Urinary bladder (tissue), 4 donors: ENCODE data around the gene CYP51A1. TPM values are rescaled to one million over a fixed set of nuclear protein-coding genes. Genes with fewer than 3 reads are reported as not detected.
"Not testable (repeated sequence)": the region's sequence is repeated elsewhere in the genome, so short reads cannot be mapped to it uniquely, and the experiment has no call there.

Source experiments
- DNase-seq: peaks from one replicate; pipeline ENCODE4 v3.0.0-alpha.2; 2015; ENCODE audit errors: extremely low spot score
- H3K27ac ChIP-seq: one replicate; pipeline ENCODE4 v1.5.1; 2013; ENCODE audit warnings: low read depth, mild to moderate bottlenecking, moderate library complexity
- H3K36me3 ChIP-seq: one replicate; pipeline ENCODE4 v1.6.1; 2013; ENCODE audit warnings: mild to moderate bottlenecking, moderate library complexity; ENCODE audit not compliant: insufficient read depth
- H3K4me1 ChIP-seq: one replicate; pipeline ENCODE4 v1.6.1; 2013; ENCODE audit warnings: mild to moderate bottlenecking, moderate library complexity; ENCODE audit not compliant: insufficient read depth
- H3K4me3 ChIP-seq: one replicate; pipeline ENCODE4 v1.5.1; 2013; ENCODE audit warnings: low read depth, low read length
- WGBS: extraction: QIAGEN DNeasy Blood & Tissue Kit; methylation state at CpG from one replicate; pipeline ENCODE4 v1.1.7; 2013; 5-methylcytosine and 5-hydroxymethylcytosine counted together
- polyA plus RNA-seq: library from polyadenylated mRNA; stranded (reverse); fragments of 200-250 nt; gene quantifications from one replicate; pipeline ENCODE4 v1.2.3, GENCODE V29; 2013
- total RNA-seq: library from RNA; depleted of rRNA; stranded (reverse); fragments of >200 nt; gene quantifications from one replicate; pipeline ENCODE4 v1.2.3, GENCODE V29; 2014
- donor health status: healthy with polysubstance abuse.
- donor health status: healthy.

The CYP51A1 gene
- total and polyA plus RNA-seq, 2 donors = 19.1 to 124 TPM

GRCh38 chr7:92100534-92100933 lies 33.7 kb downstream of the CYP51A1 start:
- no peak for DNase-seq
- H3K27ac ChIP-seq = no peak overlapping the region
- peaks cover 14% of the 10 kb centered on the region for H3K36me3 ChIP-seq
- no peak overlapping the region for H3K4me3 ChIP-seq
- WGBS = 99% methylated on average over 1 of the region's 1 CpG
- H3K4me1 ChIP-seq = no peaks in the 10 kb centered on the region

GRCh38 chr7:92095380-92095779 lies 38.9 kb downstream of the CYP51A1 start:
- Histone ChIP-seq H3K4me1 (no peaks in the 10 kb centered on the region), H3K36me3 (peaks cover 10% of the 10 kb centered on the region), H3K4me3 (no peak overlapping the region), H3K27ac (no peak overlapping the region)
- WGBS = 77% methylated on average over 1 of the region's 1 CpG
- no peak for DNase-seq

GRCh38 chr7:92092210-92092609 lies 42.1 kb downstream of the CYP51A1 start:
- WGBS = 90% methylated on average over 1 of the region's 1 CpG
- Histone ChIP-seq H3K4me3 (no peak overlapping the region), H3K27ac (no peak overlapping the region), H3K36me3 (peaks cover 11% of the 10 kb centered on the region), H3K4me1 (no peaks in the 10 kb centered on the region)
- DNase-seq = no peak

- 99% methylated on average over 1 of the region's 1 CpG for WGBS
- no peak for DNase-seq
- Histone ChIP-seq H3K4me3 (no peak overlapping the region), H3K27ac (no peak overlapping the region), H3K36me3 (peaks cover 11% of the 10 kb centered on the region), H3K4me1 (no peaks in the 10 kb centered on the region)
Measured at GRCh38 chr7:92088266-92088665, 46.0 kb downstream of the CYP51A1 start.

- not testable (repeated sequence) for H3K4me3 ChIP-seq, H3K27ac ChIP-seq, DNase-seq, H3K4me1 ChIP-seq
- 97% methylated on average over 6 of the region's 6 CpGs for WGBS
- peaks cover 12% of the 10 kb centered on the region for H3K36me3 ChIP-seq
Measured at GRCh38 chr7:92083922-92084321, 50.4 kb downstream of the CYP51A1 start.

- peaks cover 7% of the 10 kb centered on the region for H3K36me3 ChIP-seq
- H3K27ac ChIP-seq = no peak overlapping the region
Measured at GRCh38 chr7:92076509-92076908, 57.8 kb downstream of the CYP51A1 start.

GRCh38 chr7:92075455-92076158 lies 58.7 kb downstream of the CYP51A1 start:
- no peak for DNase-seq
- Histone ChIP-seq H3K4me3 (no peak overlapping the region), H3K4me1 (no peaks in the 10 kb centered on the region), H3K36me3 (peaks cover 7% of the 10 kb centered on the region), H3K27ac (no peak overlapping the region)
- WGBS = 87% methylated on average over 4 of the region's 4 CpGs

More at GRCh38 chr7:92076509-92076908, 57.8 kb downstream of the CYP51A1 start:
- H3K4me1 ChIP-seq = no peaks in the 10 kb centered on the region
- H3K4me3 ChIP-seq = no peak overlapping the region
- DNase-seq = peak; percentile 25
- WGBS = 32% methylated on average over 1 of the region's 1 CpG

- no peak overlapping the region for H3K4me3 ChIP-seq
- 95% methylated on average over 3 of the region's 3 CpGs for WGBS
- no peak overlapping the region for H3K27ac ChIP-seq
- no peak for DNase-seq
- peaks cover 2% of the 10 kb centered on the region for H3K36me3 ChIP-seq
- no peaks in the 10 kb centered on the region for H3K4me1 ChIP-seq
Measured at GRCh38 chr7:92072708-92073107, 61.6 kb downstream of the CYP51A1 start.

- 71% methylated on average over 1 of the region's 1 CpG for WGBS
- Histone ChIP-seq H3K4me3 (no peak overlapping the region), H3K27ac (no peak overlapping the region), H3K36me3 (peaks cover 5% of the 10 kb centered on the region), H3K4me1 (no peaks in the 10 kb centered on the region)
- DNase-seq = no peak
Measured at GRCh38 chr7:92072121-92072520, 62.2 kb downstream of the CYP51A1 start.

GRCh38 chr7:92071032-92071431 lies 63.2 kb downstream of the CYP51A1 start:
- Histone ChIP-seq H3K27ac (peak overlapping the region; percentile 32), H3K4me1 (no peaks in the 10 kb centered on the region), H3K36me3 (peaks cover 5% of the 10 kb centered on the region), H3K4me3 (no peak overlapping the region)
- DNase-seq = no peak
- 84% methylated on average over 5 of the region's 5 CpGs for WGBS

- 82% methylated on average over 2 of the region's 2 CpGs for WGBS
- Histone ChIP-seq H3K36me3 (peaks cover 3% of the 10 kb centered on the region), H3K27ac (no peak overlapping the region), H3K4me1 (no peaks in the 10 kb centered on the region), H3K4me3 (no peak overlapping the region)
- no peak for DNase-seq
Measured at GRCh38 chr7:92064438-92065029, 69.7 kb downstream of the CYP51A1 start.

Other genes with a start within 250 kb of the CYP51A1 start
- 180 TPM for gene AKAP9, start 193.6 kb downstream of the CYP51A1 start, total RNA-seq
- 11.7 TPM for gene AKAP9, start 193.6 kb downstream of the CYP51A1 start, polyA plus RNA-seq
- gene LRRD1, start 44.7 kb upstream of the CYP51A1 start, total RNA-seq = 1.8 TPM
- not detected for gene LRRD1, start 44.7 kb upstream of the CYP51A1 start, polyA plus RNA-seq
- gene KRIT1, start 111.4 kb upstream of the CYP51A1 start, total RNA-seq = 118 TPM
- gene KRIT1, start 111.4 kb upstream of the CYP51A1 start, polyA plus RNA-seq = 29.8 TPM
- gene ANKIB1, start 111.5 kb upstream of the CYP51A1 start, total RNA-seq = 70.1 TPM
- gene ANKIB1, start 111.5 kb upstream of the CYP51A1 start, polyA plus RNA-seq = 15.2 TPM